Nephron progenitor cell (in vitro differentiated cells): ENCODE data around the gene VAPA.
"Not testable (repeated sequence)": the region's sequence is repeated elsewhere in the genome, so short reads cannot be mapped to it uniquely, and the experiment has no call there.

Experiments used
- DNase-seq: peaks from one replicate; pipeline ENCODE4 v3.0.0; 2021
- H3K27ac Mint-ChIP-seq: 2 replicates; pipeline ENCODE4 v1.8.0; 2021; ENCODE audit warnings: mild to moderate bottlenecking, moderate library complexity, mixed read lengths
- H3K27me3 Mint-ChIP-seq: 2 replicates; pipeline ENCODE4 v1.8.0; 2021; ENCODE audit warnings: mild to moderate bottlenecking, low read depth, mixed read lengths; ENCODE audit not compliant: poor library complexity
- H3K36me3 Mint-ChIP-seq: 2 replicates; pipeline ENCODE4 v1.8.0; 2021; ENCODE audit warnings: low read depth, mixed read lengths
- H3K4me1 Mint-ChIP-seq: 2 replicates; pipeline ENCODE4 v1.8.0; 2021; ENCODE audit warnings: mixed read lengths
- H3K4me3 Mint-ChIP-seq: 2 replicates; pipeline ENCODE4 v1.8.0; 2021; ENCODE audit warnings: mild to moderate bottlenecking, moderate library complexity, mixed read lengths
- H3K9me3 Mint-ChIP-seq: 2 replicates; pipeline ENCODE4 v1.8.0; 2021; ENCODE audit warnings: mild to moderate bottlenecking, moderate library complexity, mixed read lengths
- TF ChIP-seq, protein P1 (sequence below): fragments of 200-600 bp; sonication (generic); IDR thresholded peaks from 2 replicates; pipeline ENCODE4 v1.5.0; 2021; ENCODE audit warnings: antibody characterized with exemption

The VAPA gene

DNA sequence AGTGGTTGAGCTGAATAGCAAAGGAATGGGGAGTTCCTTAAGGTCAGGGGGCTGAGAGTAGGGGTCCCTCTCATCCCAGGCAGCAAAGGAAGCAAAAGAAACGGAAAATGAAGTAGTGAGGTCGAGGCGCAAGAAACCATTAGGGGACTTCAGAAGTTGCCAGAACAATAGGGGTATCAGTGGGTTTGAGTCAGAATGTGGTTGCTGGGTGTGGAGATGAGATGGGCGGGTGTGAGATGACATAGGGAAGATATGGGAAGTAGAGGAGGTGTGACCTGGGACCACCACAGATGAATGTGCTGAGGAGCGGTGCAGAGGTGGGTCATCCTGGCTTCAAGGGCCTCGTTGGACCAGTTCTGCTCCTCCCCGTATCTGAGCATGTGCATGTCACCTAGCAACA, 13.1 kb upstream of the VAPA start:
- Mint-ChIP-seq H3K27ac (no peak overlapping the region), H3K36me3 (no peaks in the 10 kb centered on the region), H3K27me3 (peaks cover 8% of the 10 kb centered on the region), H3K9me3 (no peaks in the 10 kb centered on the region), H3K4me1 (peaks cover 17% of the 10 kb centered on the region), H3K4me3 (no peak overlapping the region)
- TF ChIP-seq, protein P1, sequence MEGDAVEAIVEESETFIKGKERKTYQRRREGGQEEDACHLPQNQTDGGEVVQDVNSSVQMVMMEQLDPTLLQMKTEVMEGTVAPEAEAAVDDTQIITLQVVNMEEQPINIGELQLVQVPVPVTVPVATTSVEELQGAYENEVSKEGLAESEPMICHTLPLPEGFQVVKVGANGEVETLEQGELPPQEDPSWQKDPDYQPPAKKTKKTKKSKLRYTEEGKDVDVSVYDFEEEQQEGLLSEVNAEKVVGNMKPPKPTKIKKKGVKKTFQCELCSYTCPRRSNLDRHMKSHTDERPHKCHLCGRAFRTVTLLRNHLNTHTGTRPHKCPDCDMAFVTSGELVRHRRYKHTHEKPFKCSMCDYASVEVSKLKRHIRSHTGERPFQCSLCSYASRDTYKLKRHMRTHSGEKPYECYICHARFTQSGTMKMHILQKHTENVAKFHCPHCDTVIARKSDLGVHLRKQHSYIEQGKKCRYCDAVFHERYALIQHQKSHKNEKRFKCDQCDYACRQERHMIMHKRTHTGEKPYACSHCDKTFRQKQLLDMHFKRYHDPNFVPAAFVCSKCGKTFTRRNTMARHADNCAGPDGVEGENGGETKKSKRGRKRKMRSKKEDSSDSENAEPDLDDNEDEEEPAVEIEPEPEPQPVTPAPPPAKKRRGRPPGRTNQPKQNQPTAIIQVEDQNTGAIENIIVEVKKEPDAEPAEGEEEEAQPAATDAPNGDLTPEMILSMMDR, result no peak
- no peak for DNase-seq

DNA sequence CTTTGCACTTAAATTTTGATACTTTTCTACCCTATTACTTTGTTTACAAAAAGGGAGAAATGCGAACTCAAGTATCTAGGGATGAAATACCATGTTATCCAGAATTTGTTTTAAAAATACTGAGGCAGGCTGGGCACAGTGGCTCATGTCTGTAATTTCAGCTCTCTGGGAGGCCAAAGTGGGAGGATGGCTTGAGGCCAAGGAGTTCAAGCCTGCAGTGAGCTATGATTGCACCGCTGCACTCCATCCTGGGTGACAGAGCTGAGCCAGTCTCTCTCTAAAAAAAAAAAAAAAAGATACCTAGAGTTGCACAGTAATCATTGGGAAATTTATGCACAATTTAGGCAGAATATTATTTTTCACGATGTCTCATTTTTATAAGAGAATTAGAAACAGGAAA, 12.4 kb upstream of the VAPA start:
- Mint-ChIP-seq H3K27ac (no peak overlapping the region), H3K9me3 (no peaks in the 10 kb centered on the region), H3K4me3 (no peak overlapping the region), H3K4me1 (peaks cover 21% of the 10 kb centered on the region), H3K27me3 (peaks cover 11% of the 10 kb centered on the region), H3K36me3 (no peaks in the 10 kb centered on the region)
- DNase-seq, result no peak
- TF ChIP-seq, protein P1, result no peak

DNA sequence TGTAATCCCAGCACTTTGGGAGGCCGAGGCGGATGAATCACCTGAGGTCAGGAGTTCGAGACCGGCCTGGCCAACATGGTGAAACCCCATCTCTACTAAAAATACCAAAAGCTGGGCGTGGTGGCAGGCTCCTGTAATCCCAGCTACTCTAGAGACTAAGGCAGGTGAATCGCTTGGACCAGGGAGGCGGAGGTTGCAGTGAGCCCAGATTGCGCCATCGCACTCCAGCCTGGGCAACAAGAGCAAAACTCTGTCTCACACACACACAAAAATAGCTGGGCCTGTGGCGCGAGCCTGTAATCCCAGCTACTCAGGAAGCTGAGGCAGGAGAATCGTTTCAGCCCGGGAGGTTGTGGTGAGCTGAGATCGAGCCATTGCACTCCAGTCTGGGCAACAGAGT, 11.6 kb upstream of the VAPA start:
- not testable (repeated sequence) for DNase-seq, H3K27ac Mint-ChIP-seq, H3K36me3 Mint-ChIP-seq, H3K9me3 Mint-ChIP-seq, H3K4me3 Mint-ChIP-seq
- H3K4me1 Mint-ChIP-seq, result peaks cover 21% of the 10 kb centered on the region
- H3K27me3 Mint-ChIP-seq, result peaks cover 11% of the 10 kb centered on the region

DNA sequence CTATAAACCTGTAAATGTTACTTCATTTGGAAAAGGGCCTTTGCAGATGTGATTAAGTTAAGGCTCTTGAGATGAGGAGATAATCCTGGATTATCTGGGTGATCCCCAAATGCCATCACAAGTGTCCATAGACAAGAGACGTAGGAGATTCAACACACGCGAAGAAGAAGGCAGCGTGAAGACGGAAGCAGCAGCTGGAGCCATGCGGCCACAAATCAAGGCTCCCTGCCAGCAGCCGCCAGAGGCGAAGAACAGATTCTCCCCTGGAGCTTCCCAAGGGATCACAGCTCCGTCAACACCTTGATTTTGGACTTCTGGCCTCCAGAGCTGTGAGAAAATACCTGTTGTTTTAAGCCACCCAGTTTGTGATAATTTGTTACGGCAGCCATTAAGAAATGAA, 11.0 kb upstream of the VAPA start:
- Mint-ChIP-seq H3K4me1 (peaks cover 21% of the 10 kb centered on the region), H3K36me3 (no peaks in the 10 kb centered on the region), H3K4me3 (no peak overlapping the region), H3K9me3 (no peaks in the 10 kb centered on the region), H3K27ac (no peak overlapping the region), H3K27me3 (peaks cover 11% of the 10 kb centered on the region)
- DNase-seq, result no peak
- TF ChIP-seq, protein P1, result no peak

DNA sequence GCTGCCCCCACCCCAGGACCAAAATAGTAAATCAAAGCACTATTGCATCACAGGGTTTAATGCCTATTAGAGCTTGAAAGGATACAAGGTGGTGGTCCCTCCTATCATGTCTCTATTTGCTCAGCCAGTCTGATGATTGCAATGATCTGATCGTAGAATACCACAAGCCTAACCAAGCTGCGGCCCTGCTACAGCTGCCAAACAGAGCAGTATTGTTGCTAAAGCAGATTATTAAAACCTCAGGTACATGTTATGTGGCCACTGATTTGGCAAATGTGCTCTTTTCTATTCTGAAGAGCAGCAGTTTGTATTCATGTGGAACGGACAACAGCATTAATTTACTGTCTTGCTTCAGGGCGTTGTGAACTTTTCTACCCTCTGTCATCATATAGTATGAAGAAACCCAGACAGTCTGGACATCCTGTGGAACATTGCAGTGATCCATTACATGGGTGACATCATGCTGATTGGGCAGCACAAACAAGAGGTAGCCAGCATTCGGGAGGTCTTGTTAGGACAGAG, 8.4 kb upstream of the VAPA start:
- no peak for DNase-seq
- Mint-ChIP-seq H3K9me3 (no peaks in the 10 kb centered on the region), H3K4me1 (peaks cover 21% of the 10 kb centered on the region), H3K27ac (no peak overlapping the region), H3K4me3 (no peak overlapping the region), H3K27me3 (peaks cover 16% of the 10 kb centered on the region), H3K36me3 (no peaks in the 10 kb centered on the region)
- TF ChIP-seq, protein P1, result no peak

DNA sequence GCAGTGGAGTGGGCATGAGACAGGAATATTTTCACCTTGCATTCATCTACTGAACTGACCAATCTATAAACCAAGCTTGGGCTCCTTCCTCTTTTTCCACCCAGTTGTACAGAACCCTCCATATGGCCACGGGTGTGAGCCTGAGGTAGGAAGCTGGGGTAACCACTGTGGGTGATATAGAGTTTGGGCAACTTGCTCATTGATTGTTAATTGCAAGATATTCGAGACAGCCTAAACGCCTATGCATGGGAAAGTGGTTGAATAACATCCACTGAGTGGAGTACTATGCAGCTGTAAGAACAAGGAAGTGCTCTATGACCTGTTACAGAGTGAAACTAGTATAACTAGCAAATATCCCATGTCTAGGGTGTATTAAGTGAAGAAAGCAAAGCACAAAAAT, 7.3 kb upstream of the VAPA start:
- Mint-ChIP-seq H3K9me3 (no peaks in the 10 kb centered on the region), H3K36me3 (no peaks in the 10 kb centered on the region), H3K4me3 (no peak overlapping the region), H3K4me1 (peaks cover 21% of the 10 kb centered on the region), H3K27me3 (peaks cover 15% of the 10 kb centered on the region), H3K27ac (no peak overlapping the region)
- no peak for DNase-seq
- TF ChIP-seq, protein P1, result no peak
